HL-60 (cell line): ENCODE results near the gene PCCA.

Experiments
- POLR2AphosphoS5 ChIP-seq: IDR thresholded peaks from 2 replicates; pipeline ENCODE4 v1.6.1; 2012; ENCODE audit warnings: low read depth
- TF ChIP-seq, protein P1 (sequence below): IDR thresholded peaks from one replicate; pipeline ENCODE4 v1.5.1; 2011; ENCODE audit warnings: low read length, control low read depth, inconsistent platforms; ENCODE audit not compliant: insufficient read depth

DNA sequence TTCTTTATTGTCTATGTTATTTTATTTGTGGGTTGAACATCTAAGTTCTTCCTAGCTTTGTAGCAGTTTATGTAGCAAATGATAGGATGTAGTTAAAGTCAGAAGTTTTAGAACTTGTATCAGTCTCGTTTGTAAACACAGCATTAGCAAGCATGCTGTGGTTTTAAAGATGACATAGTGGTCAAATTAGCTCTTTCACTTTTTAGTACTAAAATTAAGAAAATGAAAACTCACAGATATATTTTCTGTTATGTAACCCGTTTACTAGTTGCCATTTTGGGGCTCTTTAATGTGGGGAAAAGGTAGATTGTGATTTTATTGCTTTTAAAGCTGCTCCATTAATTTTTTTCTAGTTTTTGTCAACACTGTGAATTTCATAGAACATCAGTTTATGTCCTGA lies 216.5 kb downstream of the PCCA start:
- no peak for TF ChIP-seq POLR2AphosphoS5
- TF ChIP-seq, protein P1, sequence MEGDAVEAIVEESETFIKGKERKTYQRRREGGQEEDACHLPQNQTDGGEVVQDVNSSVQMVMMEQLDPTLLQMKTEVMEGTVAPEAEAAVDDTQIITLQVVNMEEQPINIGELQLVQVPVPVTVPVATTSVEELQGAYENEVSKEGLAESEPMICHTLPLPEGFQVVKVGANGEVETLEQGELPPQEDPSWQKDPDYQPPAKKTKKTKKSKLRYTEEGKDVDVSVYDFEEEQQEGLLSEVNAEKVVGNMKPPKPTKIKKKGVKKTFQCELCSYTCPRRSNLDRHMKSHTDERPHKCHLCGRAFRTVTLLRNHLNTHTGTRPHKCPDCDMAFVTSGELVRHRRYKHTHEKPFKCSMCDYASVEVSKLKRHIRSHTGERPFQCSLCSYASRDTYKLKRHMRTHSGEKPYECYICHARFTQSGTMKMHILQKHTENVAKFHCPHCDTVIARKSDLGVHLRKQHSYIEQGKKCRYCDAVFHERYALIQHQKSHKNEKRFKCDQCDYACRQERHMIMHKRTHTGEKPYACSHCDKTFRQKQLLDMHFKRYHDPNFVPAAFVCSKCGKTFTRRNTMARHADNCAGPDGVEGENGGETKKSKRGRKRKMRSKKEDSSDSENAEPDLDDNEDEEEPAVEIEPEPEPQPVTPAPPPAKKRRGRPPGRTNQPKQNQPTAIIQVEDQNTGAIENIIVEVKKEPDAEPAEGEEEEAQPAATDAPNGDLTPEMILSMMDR: no peak
